ENCODE data around the gene GMDS. TPM values are rescaled to one million over a fixed set of nuclear protein-coding genes. Genes with fewer than 3 reads are reported as not detected.

The GMDS gene
- polyA plus RNA-seq, 1 experiment, result 7.1 TPM

GRCh38 chr6:2007165-2007564, 238.2 kb downstream of the GMDS start:
- Histone ChIP-seq H3K4me3 (ENCODE audit: low read depth, low read length) (no peak overlapping the region), H3K36me3 (ENCODE audit: control insufficient read depth, insufficient read depth, low read length) (no peaks in the 10 kb centered on the region), H3K27me3 (ENCODE audit: control insufficient read depth, insufficient read depth, low read length) (no peaks in the 10 kb centered on the region)
- ChIA-PET CTCF (no interaction called here), POLR2A (no interaction called here)
- no peak for DNase-seq (ENCODE audit: low read depth)
- no peak for TF ChIP-seq CTCF (IDR thresholded peaks at IDR 0.05; ENCODE audit: insufficient read depth, low read depth, low read length)

GRCh38 chr6:2004888-2005287, 240.5 kb downstream of the GMDS start:
- ChIA-PET POLR2A (no interaction called here), CTCF (no interaction called here)
- TF ChIP-seq CTCF (IDR thresholded peaks at IDR 0.05; ENCODE audit: insufficient read depth, low read depth, low read length), result no peak
- Histone ChIP-seq H3K36me3 (ENCODE audit: control insufficient read depth, insufficient read depth, low read length) (no peaks in the 10 kb centered on the region), H3K27me3 (ENCODE audit: control insufficient read depth, insufficient read depth, low read length) (no peaks in the 10 kb centered on the region), H3K4me3 (ENCODE audit: low read depth, low read length) (no peak overlapping the region)
- no peak for DNase-seq (ENCODE audit: low read depth)

GRCh38 chr6:2000962-2001361, 244.4 kb downstream of the GMDS start:
- ChIA-PET POLR2A (interaction anchor here (0.7 kb wide), 1 partner anchor 16 kb away, joined by 5 read pairs; no protein-coding TSS in a partner anchor), CTCF (no interaction called here)
- no peaks in the 10 kb centered on the region for H3K27me3 ChIP-seq (ENCODE audit: control insufficient read depth, insufficient read depth, low read length)
- no peak for TF ChIP-seq CTCF (IDR thresholded peaks at IDR 0.05; ENCODE audit: insufficient read depth, low read depth, low read length)
- H3K36me3 ChIP-seq (ENCODE audit: control insufficient read depth, insufficient read depth, low read length), result no peaks in the 10 kb centered on the region
- DNase-seq (ENCODE audit: low read depth), result no peak
- no peak overlapping the region for H3K4me3 ChIP-seq (ENCODE audit: low read depth, low read length)

- no peak for TF ChIP-seq CTCF (IDR thresholded peaks at IDR 0.05; ENCODE audit: insufficient read depth, low read depth, low read length)
- POLR2A ChIA-PET, result no interaction called here
- H3K27me3 ChIP-seq (ENCODE audit: control insufficient read depth, insufficient read depth, low read length), result no peaks in the 10 kb centered on the region
- H3K36me3 ChIP-seq (ENCODE audit: control insufficient read depth, insufficient read depth, low read length), result no peaks in the 10 kb centered on the region
- H3K4me3 ChIP-seq (ENCODE audit: low read depth, low read length), result no peak overlapping the region
- CTCF ChIA-PET, result interaction anchor here (0.7 kb wide), 1 partner anchor 10 kb away, joined by 3 read pairs; no protein-coding TSS in a partner anchor
- no peak for DNase-seq (ENCODE audit: low read depth)
These were observed 247.7 kb downstream of the GMDS start for GRCh38 chr6:1997702-1998101.

GRCh38 chr6:1995636-1996035, 249.8 kb downstream of the GMDS start:
- Histone ChIP-seq H3K27me3 (ENCODE audit: control insufficient read depth, insufficient read depth, low read length) (no peaks in the 10 kb centered on the region), H3K4me3 (ENCODE audit: low read depth, low read length) (no peak overlapping the region), H3K36me3 (ENCODE audit: control insufficient read depth, insufficient read depth, low read length) (no peaks in the 10 kb centered on the region)
- ChIA-PET CTCF (no interaction called here), POLR2A (no interaction called here)
- TF ChIP-seq CTCF (IDR thresholded peaks at IDR 0.05; ENCODE audit: insufficient read depth, low read depth, low read length), result no peak
- DNase-seq (ENCODE audit: low read depth), result no peak

All from BJ (cell line).